ENCODE results near the gene ROR1. TPM values are rescaled to one million over a fixed set of nuclear protein-coding genes. Genes with fewer than 3 reads are reported as not detected.

The ROR1 gene
- total and polyA plus RNA-seq, 10 of the 15 experiments (the other 5 are each of a cell fraction or from before 2014, with no cell fraction given) = 0.02 to 0.08 (median 0.05) TPM; not detected in 6

GRCh38 chr1:64065571-64065970 lies 291.8 kb downstream of the ROR1 start:
- no peak for ATAC-seq
- H3K36me3 ChIP-seq (ENCODE audit: control insufficient read depth in 2 of 2, insufficient read depth in 2 of 2, low read length in 1 of 2) = no peaks in the 10 kb centered on the region
- SMC1A ChIA-PET (ENCODE audit: uncharacterized antibody, unreplicated experiment) = no interaction called here
- no peaks in the 10 kb centered on the region for H3K4me1 ChIP-seq (ENCODE audit: control insufficient read depth, insufficient read depth, low read length)
- RAD21 ChIA-PET (ENCODE audit: unreplicated experiment) = no interaction called here
- H3K27me3 ChIP-seq (replicated peaks in 1 of 2; ENCODE audit: control insufficient read depth in 2 of 2, insufficient read depth in 2 of 2, low read length in 1 of 2) = peaks cover under 1 to 3% of the 10 kb centered on the region in 2 experiments; a peak in 2 of 4 replicates
- no peak overlapping the region for H3K27ac ChIP-seq (ENCODE audit: control insufficient read depth, insufficient read depth)
- in situ Hi-C loops (cut with MboI) (no loop called here), intact Hi-C loops (cut with micrococcal nuclease; ENCODE audit: unreplicated experiment) (no loop called here)
- no peak for FAIRE-seq
- no peak for TF ChIP-seq ATF3 (IDR thresholded peaks at IDR 0.05; ENCODE audit: borderline replicate concordance, extremely low read depth, low read depth, low read length)
- DNase-seq (ENCODE audit: low read depth, low spot score) = no peak
- no peak overlapping the region for H3K9ac ChIP-seq (ENCODE audit: control insufficient read depth, insufficient read depth, low read length)
- H3K79me2 ChIP-seq (ENCODE audit: control insufficient read depth, insufficient read depth, low read length) = no peaks in the 10 kb centered on the region
- no peak overlapping the region for H2AFZ ChIP-seq (ENCODE audit: control insufficient read depth, low read depth, low read length)
- 17% methylated on average over 2 of the region's 2 CpGs for WGBS (ENCODE audit: insufficient coverage, insufficient replicate concordance, low lambda C conversion rate, missing lambda C conversion rate)
- no peaks in the 10 kb centered on the region for H4K20me1 ChIP-seq (ENCODE audit: control insufficient read depth, insufficient read depth)
- H3K4me2 ChIP-seq (ENCODE audit: control insufficient read depth, insufficient read depth) = no peak overlapping the region
- BruUV-seq (replicated peaks) = no TSS peak
- H3K9me3 ChIP-seq (replicated peaks; ENCODE audit: control insufficient read depth, insufficient read depth, low read length) = no peaks in the 10 kb centered on the region
- CTCF ChIA-PET = no interaction called here
- POLR2A ChIA-PET = no interaction called here
- H3K4me3 ChIP-seq = no peak overlapping the region

- Histone ChIP-seq H3K4me1 (ENCODE audit: control insufficient read depth, insufficient read depth, low read length) (no peaks in the 10 kb centered on the region), H3K9ac (ENCODE audit: control insufficient read depth, insufficient read depth, low read length) (no peak overlapping the region), H3K36me3 (ENCODE audit: control insufficient read depth in 2 of 2, insufficient read depth in 2 of 2, low read length in 1 of 2) (no peaks in the 10 kb centered on the region), H2AFZ (ENCODE audit: control insufficient read depth, low read depth, low read length) (no peak overlapping the region), H3K27me3 (replicated peaks in 1 of 2; ENCODE audit: control insufficient read depth in 2 of 2, insufficient read depth in 2 of 2, low read length in 1 of 2) (no peaks in the 10 kb centered on the region), H3K4me3 (no peak overlapping the region), H3K79me2 (ENCODE audit: control insufficient read depth, insufficient read depth, low read length) (no peaks in the 10 kb centered on the region), H3K27ac (ENCODE audit: control insufficient read depth, insufficient read depth) (no peak overlapping the region), H4K20me1 (ENCODE audit: control insufficient read depth, insufficient read depth) (no peaks in the 10 kb centered on the region), H3K4me2 (ENCODE audit: control insufficient read depth, insufficient read depth) (no peak overlapping the region), H3K9me3 (replicated peaks; ENCODE audit: control insufficient read depth, insufficient read depth, low read length) (no peaks in the 10 kb centered on the region)
- 31% methylated on average over 5 of the region's 5 CpGs for WGBS (ENCODE audit: insufficient coverage, insufficient replicate concordance, low lambda C conversion rate, missing lambda C conversion rate)
- ChIA-PET POLR2A (no interaction called here), SMC1A (ENCODE audit: uncharacterized antibody, unreplicated experiment) (no interaction called here), CTCF (no interaction called here), RAD21 (ENCODE audit: unreplicated experiment) (no interaction called here)
- TF ChIP-seq POLR2AphosphoS2 (IDR thresholded peaks at IDR 0.05; ENCODE audit: low read depth, low read length) = no peak
- no peak for TF ChIP-seq WRNIP1 (IDR thresholded peaks at IDR 0.05; ENCODE audit: borderline replicate concordance, low read depth, low read length)
- TF ChIP-seq CHD2 (IDR thresholded peaks at IDR 0.05; ENCODE audit: borderline replicate concordance, low read depth, low read length) = no peak
- TF ChIP-seq ATF7 (IDR thresholded peaks at IDR 0.05; ENCODE audit: low read depth) = peak; percentile 85
- no peak for TF ChIP-seq CBFB (IDR thresholded peaks at IDR 0.05; ENCODE audit: low read depth)
- TF ChIP-seq NFYA (IDR thresholded peaks at IDR 0.05; ENCODE audit: borderline replicate concordance, low read depth, low read length) = no peak
- FAIRE-seq (no peak), ATAC-seq (no peak), DNase-seq (ENCODE audit: low read depth, low spot score) (no peak)
- intact Hi-C loops (cut with micrococcal nuclease; ENCODE audit: unreplicated experiment) = no loop called here
- BruUV-seq (replicated peaks) = no TSS peak
- in situ Hi-C loops (cut with MboI) = no loop called here
These were observed 298.4 kb downstream of the ROR1 start for GRCh38 chr1:64072089-64072793.
